WTC11 (cell line): Measurements from ENCODE around the gene SOX8. TPM values are rescaled to one million over a fixed set of nuclear protein-coding genes. Genes with fewer than 3 reads are reported as not detected.

Source experiments
- ATAC-seq: fragments of 200-7000 bp; cut with Tn5 transposase; 2 replicates; pipeline ENCODE4 v1.10.0; 2021; ENCODE audit warnings: mild to moderate bottlenecking, moderate library complexity
- CTCF ChIA-PET: fragments of 300-600 bp; sonication (Branson Sonifier 250); formaldehyde crosslinking; loops from one replicate; lab custom pipeline; 2021; ENCODE audit warnings: antibody characterized with exemption; lab: Charles Lee
- POLR2A ChIA-PET: fragments of 350-600 bp; sonication (Branson Sonifier 250); formaldehyde crosslinking; loops from one replicate; lab custom pipeline; 2021; ENCODE audit warnings: antibody characterized with exemption; lab: Charles Lee
- DNase-seq: peaks from one replicate; pipeline ENCODE4 v3.0.0; 2021; ENCODE audit warnings: low spot score
- H3K27ac Mint-ChIP-seq: 2 replicates; pipeline ENCODE4 v1.8.0; 2021; ENCODE audit warnings: mixed read lengths
- H3K27me3 Mint-ChIP-seq: 2 replicates; pipeline ENCODE4 v1.8.0; 2021; ENCODE audit warnings: low read depth, mild to moderate bottlenecking, moderate library complexity, mixed read lengths
- H3K36me3 Mint-ChIP-seq: 2 replicates; pipeline ENCODE4 v1.8.0; 2021; ENCODE audit warnings: mixed read lengths
- H3K4me1 Mint-ChIP-seq: 2 replicates; pipeline ENCODE4 v1.8.0; 2022; ENCODE audit warnings: mixed read lengths
- H3K4me3 Mint-ChIP-seq: 2 replicates; pipeline ENCODE4 v1.8.0; 2021; ENCODE audit warnings: mild to moderate bottlenecking, moderate library complexity, mixed read lengths
- H3K9me3 Mint-ChIP-seq: 2 replicates; pipeline ENCODE4 v1.8.0; 2021; ENCODE audit warnings: mixed read lengths
- ARID4B ChIP-seq: sonication (generic); formaldehyde crosslinking; IDR thresholded peaks from 2 replicates; pipeline ENCODE4 v1.8.0; 2023; ENCODE audit warnings: missing genetic modification reagents, mild to moderate bottlenecking, borderline replicate concordance
- ATF1 ChIP-seq: sonication (generic); formaldehyde crosslinking; IDR thresholded peaks from 2 replicates; pipeline ENCODE4 v1.8.1; 2023; ENCODE audit warnings: mild to moderate bottlenecking, moderate library complexity, missing genetic modification reagents
- CBFB ChIP-seq: sonication (generic); formaldehyde crosslinking; IDR thresholded peaks from 2 replicates; pipeline ENCODE4 v1.8.1; 2022; ENCODE audit warnings: mild to moderate bottlenecking, low read depth, missing genetic modification reagents
- CDX4 ChIP-seq: fragments of 250-450 bp; sonication (Bioruptor Pico); IDR thresholded peaks from 2 replicates; pipeline ENCODE4 v1.9.0; 2021; ENCODE audit warnings: moderate library complexity, mild to moderate bottlenecking, inconsistent platforms, borderline replicate concordance
- E2F5 ChIP-seq: sonication (generic); formaldehyde crosslinking; IDR thresholded peaks from 2 replicates; pipeline ENCODE4 v1.8.1; 2022; ENCODE audit warnings: mild to moderate bottlenecking, moderate library complexity, missing genetic modification reagents
- EMX1 ChIP-seq: fragments of 250-450 bp; sonication (Bioruptor Pico); IDR thresholded peaks from 2 replicates; pipeline ENCODE4 v1.8.0; 2021; ENCODE audit warnings: mild to moderate bottlenecking
- HMGXB4 ChIP-seq: sonication (generic); formaldehyde crosslinking; IDR thresholded peaks from 2 replicates; pipeline ENCODE4 v1.8.1; 2023; ENCODE audit warnings: mild to moderate bottlenecking, moderate library complexity, missing genetic modification reagents
- JUN ChIP-seq: sonication (generic); formaldehyde crosslinking; IDR thresholded peaks from 2 replicates; pipeline ENCODE4 v1.8.0; 2023; ENCODE audit warnings: mild to moderate bottlenecking, missing genetic modification reagents
- MAX ChIP-seq: sonication (generic); formaldehyde crosslinking; IDR thresholded peaks from 2 replicates; pipeline ENCODE4 v1.8.0; 2022; ENCODE audit warnings: mild to moderate bottlenecking, missing genetic modification reagents
- MYBL2 ChIP-seq: sonication (generic); formaldehyde crosslinking; IDR thresholded peaks from 2 replicates; pipeline ENCODE4 v1.8.1; 2023; ENCODE audit warnings: mild to moderate bottlenecking, moderate library complexity, missing genetic modification reagents
- NR3C1 ChIP-seq: sonication (generic); formaldehyde crosslinking; conservative IDR thresholded peaks from 2 replicates; pipeline ENCODE4 v1.8.1; 2023; ENCODE audit warnings: low read depth, mild to moderate bottlenecking, missing genetic modification reagents
- OVOL2 ChIP-seq: fragments of 250-450 bp; sonication (Bioruptor Pico); IDR thresholded peaks from 2 replicates; pipeline ENCODE4 v1.9.0; 2021; ENCODE audit warnings: mild to moderate bottlenecking, borderline replicate concordance
- SP1 ChIP-seq: sonication (generic); formaldehyde crosslinking; conservative IDR thresholded peaks from 2 replicates; pipeline ENCODE4 v1.8.1; 2022; ENCODE audit warnings: missing genetic modification reagents
- STAT6 ChIP-seq: sonication (generic); formaldehyde crosslinking; conservative IDR thresholded peaks from 2 replicates; pipeline ENCODE4 v1.8.1; 2023; ENCODE audit warnings: mild to moderate bottlenecking, low read depth, missing genetic modification reagents, moderate library complexity
- TP53 ChIP-seq: sonication (generic); formaldehyde crosslinking; IDR thresholded peaks from 2 replicates; pipeline ENCODE4 v1.8.1; 2023; ENCODE audit warnings: mild to moderate bottlenecking, missing genetic modification reagents
- ZNF232 ChIP-seq: sonication (generic); formaldehyde crosslinking; IDR thresholded peaks from 2 replicates; pipeline ENCODE4 v1.8.0; 2022; ENCODE audit warnings: mild to moderate bottlenecking, missing genetic modification reagents
- ZNF425 ChIP-seq: fragments of 250-450 bp; sonication (Bioruptor Pico); conservative IDR thresholded peaks from 2 replicates; pipeline ENCODE4 v1.9.0; 2021; ENCODE audit warnings: mild to moderate bottlenecking
- ZNF532 ChIP-seq: fragments of 250-450 bp; sonication (Bioruptor Pico); IDR thresholded peaks from 2 replicates; pipeline ENCODE4 v1.9.0; 2021; ENCODE audit warnings: mild to moderate bottlenecking, borderline replicate concordance
- total RNA-seq: library from RNA; stranded (reverse); gene quantifications from 3 replicates; pipeline ENCODE4 v1.2.3, GENCODE V29; 2021

The SOX8 gene
- total RNA-seq, 1 experiment from 2014 or later, result 12.3 TPM

GRCh38 chr16:1029259-1029545, 47.6 kb downstream of the SOX8 start:
- Mint-ChIP-seq H3K27ac (peak overlapping the region; percentile 42; the same call in 1 of the 2 replicates), H3K9me3 (no peaks in the 10 kb centered on the region)
- TF ChIP-seq TP53 (CRISPR knock-in tag) (no peak), ZNF232 (CRISPR knock-in tag) (no peak), CDX4 (CRISPR knock-in tag) (no peak), STAT6 (CRISPR knock-in tag) (no peak), NR3C1 (CRISPR knock-in tag) (no peak), SP1 (no peak)
- TF ChIP-seq, all 79 proteins: peak for 0
- Mint-ChIP-seq H3K27me3 (no peaks in the 10 kb centered on the region), H3K4me1 (no peaks in the 10 kb centered on the region), H3K4me3 (no peak overlapping the region), H3K36me3 (no peaks in the 10 kb centered on the region)
- CTCF ChIA-PET, result no interaction called here
- POLR2A ChIA-PET, result no interaction called here
- no peak for ATAC-seq
- DNase-seq, result no peak

- DNase-seq (no peak), ATAC-seq (no peak)
- Mint-ChIP-seq H3K27ac (no peak overlapping the region), H3K4me1 (no peaks in the 10 kb centered on the region), H3K36me3 (no peaks in the 10 kb centered on the region), H3K27me3 (no peaks in the 10 kb centered on the region), H3K9me3 (no peaks in the 10 kb centered on the region), H3K4me3 (no peak overlapping the region)
- POLR2A ChIA-PET, result interaction anchor here (0.7 kb wide), 1 partner anchor 14 kb away, joined by 3 read pairs; no protein-coding TSS in a partner anchor
- CTCF ChIA-PET, result interaction anchor here (0.6 to 1.0 kb wide), 4 partner anchors 27 to 431 kb away, joined by 3 to 6 read pairs (median 4); partner anchors contain the start of gene SOX8
- TF ChIP-seq ZNF532 (CRISPR knock-in tag) (no peak), EMX1 (no peak), HMGXB4 (no peak), JUN (CRISPR knock-in tag) (no peak), E2F5 (no peak), MYBL2 (CRISPR knock-in tag) (no peak), OVOL2 (CRISPR knock-in tag) (no peak), MAX (no peak), ZNF425 (CRISPR knock-in tag) (no peak), ARID4B (CRISPR knock-in tag) (no peak), CBFB (CRISPR knock-in tag) (no peak), ATF1 (CRISPR knock-in tag) (no peak)
Measured at GRCh38 chr16:1030473-1030901, 48.9 kb downstream of the SOX8 start.
